OCI-LY7 (cell line): Measurements from ENCODE around the gene BCL2L14. TPM values are rescaled to one million over a fixed set of nuclear protein-coding genes. Genes with fewer than 3 reads are reported as not detected.

Source experiments
- BruUV-seq: library from RNA; stranded (reverse); fragments of 400-500 nt; replicated peaks from 2 replicates; lab custom pipeline; 2021; lab: Mats Ljungman, UMichigan
- CTCF ChIA-PET: fragments of 300-600 bp; sonication (Branson Sonifier 250); formaldehyde crosslinking; loops from one replicate; lab custom pipeline; 2022; ENCODE audit warnings: antibody characterized with exemption; ENCODE audit not compliant: unreplicated experiment; lab: Charles Lee
- POLR2A ChIA-PET: fragments of 300-600 bp; sonication (Branson Sonifier 250); formaldehyde crosslinking; loops from one replicate; lab custom pipeline; 2022; ENCODE audit warnings: antibody characterized with exemption; lab: Charles Lee
- DNase-seq: peaks from one replicate; pipeline ENCODE4 v3.0.0-alpha.2; 2015; ENCODE audit warnings: low spot score
- H2AFZ ChIP-seq: fragments of 200-600 bp; sonication (generic), shearing (Covaris generic); 2 replicates; pipeline ENCODE4 v1.6.1; 2014; ENCODE audit warnings: mild to moderate bottlenecking, antibody characterized with exemption, low read length, moderate library complexity
- H3K27ac ChIP-seq: fragments of 200-600 bp; sonication (generic); 2 replicates; pipeline ENCODE4 v1.5.1; 2014; ENCODE audit warnings: mixed run types, low read depth, mild to moderate bottlenecking, moderate library complexity, low read length, inconsistent platforms; ENCODE audit not compliant: poor library complexity, severe bottlenecking
- H3K36me3 ChIP-seq: fragments of 200-600 bp; sonication (generic); 2 replicates; pipeline ENCODE4 v1.6.1; 2014; ENCODE audit warnings: mild to moderate bottlenecking, antibody characterized with exemption, low read length, moderate library complexity, mixed read lengths; ENCODE audit not compliant: insufficient read depth
- H3K4me1 ChIP-seq: fragments of 200-600 bp; sonication (generic); 2 replicates; pipeline ENCODE4 v1.5.1; 2014; ENCODE audit warnings: mild to moderate bottlenecking, low read length; ENCODE audit not compliant: insufficient read depth, poor library complexity, severe bottlenecking
- H3K4me2 ChIP-seq: fragments of 200-600 bp; sonication (generic); 2 replicates; pipeline ENCODE4 v1.6.1; 2014; ENCODE audit warnings: mild to moderate bottlenecking, low read length
- H3K4me3 ChIP-seq: fragments of 200-600 bp; sonication (generic); 2 replicates; pipeline ENCODE4 v1.5.1; 2014; ENCODE audit warnings: mild to moderate bottlenecking, low read depth, low read length; ENCODE audit not compliant: poor library complexity, severe bottlenecking
- H3K79me2 ChIP-seq: fragments of 200-600 bp; sonication (generic); 2 replicates; pipeline ENCODE4 v1.6.1; 2016; ENCODE audit warnings: low read depth, mild to moderate bottlenecking, low read length, moderate library complexity, mixed read lengths; ENCODE audit not compliant: insufficient read depth
- H3K9me2 ChIP-seq: fragments of 200-600 bp; sonication (generic); 2 replicates; pipeline ENCODE4 v1.6.1; 2016; ENCODE audit warnings: mild to moderate bottlenecking, low read length, mixed read lengths; ENCODE audit not compliant: insufficient read depth
- H3K9me3 ChIP-seq: fragments of 200-600 bp; sonication (generic); 2 replicates; pipeline ENCODE4 v1.6.1; 2014; ENCODE audit warnings: mild to moderate bottlenecking, mixed run types, low read length, mixed read lengths
- H4K20me1 ChIP-seq: fragments of 200-600 bp; sonication (generic); 2 replicates; pipeline ENCODE4 v1.6.1; 2014; ENCODE audit warnings: mild to moderate bottlenecking, antibody characterized with exemption, low read length, moderate library complexity, mixed read lengths; ENCODE audit not compliant: insufficient read depth
- EZH2phosphoT487 ChIP-seq: fragments of 200-600 bp; sonication (generic); IDR thresholded peaks from 2 replicates; pipeline ENCODE4 v1.6.1; 2018; ENCODE audit warnings: low read depth, borderline replicate concordance, mild to moderate bottlenecking, mixed run types, antibody characterized with exemption, low read length, moderate library complexity, mixed read lengths
- intact Hi-C: fragments of 100-400 bp; cut with micrococcal nuclease; formaldehyde crosslinking; loops from one replicate; pipeline ENCODE4 v1.10.0; 2022; ENCODE audit not compliant: unreplicated experiment
- total RNA-seq, 2 experiments: library from RNA; depleted of rRNA in 1 of 2; stranded (reverse); fragments of >200 nt in 1 of 2; shearing (Covaris generic) in 1 of 2; gene quantifications; 2 replicates each; pipeline ENCODE4 v1.2.3, GENCODE V29; 2014 to 2022
- TF ChIP-seq, protein P1 (sequence below): fragments of 200-600 bp; sonication (generic); conservative IDR thresholded peaks from 2 replicates; pipeline ENCODE4 v1.5.1; 2014; ENCODE audit warnings: mild to moderate bottlenecking, antibody characterized with exemption, low read length, moderate library complexity, mixed read lengths

The BCL2L14 gene
- total RNA-seq, 2 experiments from 2014 or later, result not detected

DNA sequence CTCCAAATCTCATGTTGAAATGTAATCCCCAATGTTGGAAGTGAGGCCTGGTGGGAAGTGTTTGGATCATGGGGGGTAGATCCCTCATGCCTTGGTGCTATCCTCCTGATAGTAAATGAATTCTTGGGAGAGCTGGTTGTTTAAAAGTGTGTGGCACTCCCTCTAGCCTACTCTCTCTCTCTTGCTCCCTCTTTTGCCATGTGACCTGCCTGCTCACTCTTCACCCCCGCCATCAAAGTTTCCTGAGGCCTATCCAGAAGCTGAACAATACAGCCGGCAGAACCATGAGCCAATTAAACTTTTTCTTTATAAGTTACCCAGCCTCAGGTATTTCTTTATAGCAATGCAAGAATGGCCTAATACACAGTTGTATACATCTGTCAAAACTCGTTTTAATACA is 62.5 kb downstream of the BCL2L14 start:
- Histone ChIP-seq H3K36me3 (no peaks in the 10 kb centered on the region; the same call in 1 of the 2 replicates), H3K4me3 (no peak overlapping the region), H3K9me3 (no peaks in the 10 kb centered on the region), H2AFZ (no peak overlapping the region), H4K20me1 (no peaks in the 10 kb centered on the region), H3K27ac (no peak overlapping the region), H3K4me2 (no peak overlapping the region), H3K9me2 (no peaks in the 10 kb centered on the region), H3K79me2 (no peaks in the 10 kb centered on the region), H3K4me1 (no peaks in the 10 kb centered on the region)
- no TSS peak for BruUV-seq
- ChIA-PET CTCF (no interaction called here), POLR2A (interaction anchor here (1.4 kb wide), 1 partner anchor 50 kb away, joined by 6 read pairs; no protein-coding TSS in a partner anchor)
- intact Hi-C loops, result no loop called here
- TF ChIP-seq, protein P1, sequence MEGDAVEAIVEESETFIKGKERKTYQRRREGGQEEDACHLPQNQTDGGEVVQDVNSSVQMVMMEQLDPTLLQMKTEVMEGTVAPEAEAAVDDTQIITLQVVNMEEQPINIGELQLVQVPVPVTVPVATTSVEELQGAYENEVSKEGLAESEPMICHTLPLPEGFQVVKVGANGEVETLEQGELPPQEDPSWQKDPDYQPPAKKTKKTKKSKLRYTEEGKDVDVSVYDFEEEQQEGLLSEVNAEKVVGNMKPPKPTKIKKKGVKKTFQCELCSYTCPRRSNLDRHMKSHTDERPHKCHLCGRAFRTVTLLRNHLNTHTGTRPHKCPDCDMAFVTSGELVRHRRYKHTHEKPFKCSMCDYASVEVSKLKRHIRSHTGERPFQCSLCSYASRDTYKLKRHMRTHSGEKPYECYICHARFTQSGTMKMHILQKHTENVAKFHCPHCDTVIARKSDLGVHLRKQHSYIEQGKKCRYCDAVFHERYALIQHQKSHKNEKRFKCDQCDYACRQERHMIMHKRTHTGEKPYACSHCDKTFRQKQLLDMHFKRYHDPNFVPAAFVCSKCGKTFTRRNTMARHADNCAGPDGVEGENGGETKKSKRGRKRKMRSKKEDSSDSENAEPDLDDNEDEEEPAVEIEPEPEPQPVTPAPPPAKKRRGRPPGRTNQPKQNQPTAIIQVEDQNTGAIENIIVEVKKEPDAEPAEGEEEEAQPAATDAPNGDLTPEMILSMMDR, result no peak
- TF ChIP-seq EZH2phosphoT487, result no peak
- DNase-seq, result no peak

DNA sequence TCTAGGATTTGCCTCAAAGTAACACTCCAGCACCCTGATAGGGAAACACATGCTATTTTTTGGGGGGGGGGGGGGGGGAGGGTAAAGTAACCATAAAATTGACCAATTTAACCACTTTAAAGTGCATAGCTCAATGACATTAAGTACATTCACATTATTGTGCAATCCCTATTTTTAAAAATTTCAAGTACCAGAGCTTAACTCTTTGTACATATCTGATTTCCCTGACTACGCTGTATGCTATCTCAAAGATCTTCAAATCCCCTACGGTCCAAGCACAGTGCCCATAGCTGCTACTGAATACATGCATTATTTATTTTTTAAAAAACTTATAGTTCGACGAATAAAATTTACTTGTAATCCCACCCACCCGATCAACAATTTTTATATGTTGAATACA is 63.0 kb downstream of the BCL2L14 start:
- TF ChIP-seq EZH2phosphoT487, result no peak
- TF ChIP-seq, protein P1, result no peak
- Histone ChIP-seq H3K27ac (no peak overlapping the region), H3K9me2 (no peaks in the 10 kb centered on the region), H3K4me2 (no peak overlapping the region), H3K36me3 (no peaks in the 10 kb centered on the region; the same call in 1 of the 2 replicates), H3K9me3 (no peaks in the 10 kb centered on the region), H3K4me3 (no peak overlapping the region), H3K4me1 (no peaks in the 10 kb centered on the region), H4K20me1 (no peaks in the 10 kb centered on the region), H2AFZ (no peak overlapping the region), H3K79me2 (no peaks in the 10 kb centered on the region)
- ChIA-PET POLR2A (interaction anchor here (0.7 to 1.4 kb wide), 2 partner anchors 8 to 50 kb away, joined by 3 to 6 read pairs; no protein-coding TSS in a partner anchor), CTCF (no interaction called here)
- BruUV-seq, result no TSS peak
- intact Hi-C loops, result no loop called here
- no peak for DNase-seq

DNA sequence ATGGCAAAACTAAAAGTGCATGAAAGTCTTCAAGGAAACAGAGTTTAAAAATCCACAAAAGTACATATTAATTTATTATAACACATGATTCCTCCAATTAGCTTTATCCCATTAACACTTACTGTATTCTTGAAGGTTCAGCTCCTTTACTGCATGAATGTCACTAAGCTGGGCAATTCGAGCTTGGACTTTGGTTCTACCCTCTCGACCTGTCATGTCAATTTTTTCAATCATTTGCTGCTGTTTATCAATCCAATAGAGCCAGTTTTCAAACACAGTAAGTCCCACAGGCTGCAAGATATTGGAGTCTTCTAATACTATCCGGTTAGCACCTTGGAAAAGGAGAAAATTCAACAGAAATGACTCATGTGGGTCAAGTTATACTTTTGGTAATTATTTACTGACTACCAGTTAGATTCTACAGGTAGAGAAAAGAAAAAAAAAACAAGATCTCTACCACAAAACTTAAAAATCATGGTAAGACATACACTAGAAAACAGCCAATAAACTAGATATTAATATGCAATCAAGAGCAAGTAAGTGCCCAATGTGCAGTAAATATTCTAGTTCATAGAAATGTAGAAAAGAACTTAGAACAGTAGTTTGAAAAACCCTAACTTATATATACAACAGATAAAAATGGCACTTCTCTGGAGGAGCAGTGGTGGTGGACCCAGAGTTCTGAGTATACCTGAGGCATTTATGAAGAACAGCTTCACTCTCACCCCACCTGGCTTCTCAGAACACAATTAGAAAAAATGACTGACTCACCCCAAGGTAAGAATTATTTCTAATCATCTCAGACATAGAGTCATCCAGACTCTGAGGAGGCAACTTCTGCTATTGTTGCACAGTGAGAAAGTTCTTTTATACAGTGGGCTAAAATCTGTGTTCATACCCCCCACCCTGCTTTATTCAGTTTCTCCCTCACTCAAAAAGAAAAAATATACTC is 67.7 kb downstream of the BCL2L14 start:
- CTCF ChIA-PET, result no interaction called here
- Histone ChIP-seq H3K4me2 (no peak overlapping the region), H3K27ac (no peak overlapping the region), H3K36me3 (no peaks in the 10 kb centered on the region), H3K4me3 (no peak overlapping the region), H3K4me1 (no peaks in the 10 kb centered on the region), H3K9me3 (no peaks in the 10 kb centered on the region), H4K20me1 (no peaks in the 10 kb centered on the region), H3K79me2 (no peaks in the 10 kb centered on the region), H3K9me2 (no peaks in the 10 kb centered on the region), H2AFZ (no peak overlapping the region)
- intact Hi-C loops, result no loop called here
- no peak for DNase-seq
- no TSS peak for BruUV-seq
- TF ChIP-seq EZH2phosphoT487, result no peak
- TF ChIP-seq, protein P1, result no peak
- POLR2A ChIA-PET, result interaction anchor here (0.6 kb wide), 1 partner anchor 15 kb away, joined by 3 read pairs; no protein-coding TSS in a partner anchor
